Embryonic facial prominence (tissue), 1 donor: ENCODE measurements around the gene PLCB1.

ENCODE experiments used
- DNase-seq: peaks from one replicate; pipeline ENCODE4 v3.0.0-alpha.2; 2016; ENCODE audit errors: extremely low spot score

The PLCB1 gene

DNA sequence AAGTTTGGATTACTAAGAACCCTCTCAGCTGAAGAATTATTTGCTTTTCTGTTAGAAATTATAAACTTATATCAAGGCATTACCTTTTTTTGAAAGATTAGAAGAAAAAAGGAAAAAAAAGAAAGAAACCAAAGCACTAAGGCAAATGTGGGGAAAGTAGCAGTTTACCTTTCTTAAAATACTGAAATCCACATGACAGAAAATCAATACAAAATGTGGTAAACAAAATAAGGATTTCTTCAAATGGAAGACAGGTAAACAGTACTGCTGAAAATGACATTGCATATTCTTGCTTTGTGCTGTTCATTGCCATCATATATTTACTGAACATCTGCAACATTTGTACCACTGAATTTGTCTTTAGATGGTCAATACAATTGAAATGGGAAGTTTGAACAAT is 525.6 kb downstream of the PLCB1 start:
- DNase-seq: no peak

DNA sequence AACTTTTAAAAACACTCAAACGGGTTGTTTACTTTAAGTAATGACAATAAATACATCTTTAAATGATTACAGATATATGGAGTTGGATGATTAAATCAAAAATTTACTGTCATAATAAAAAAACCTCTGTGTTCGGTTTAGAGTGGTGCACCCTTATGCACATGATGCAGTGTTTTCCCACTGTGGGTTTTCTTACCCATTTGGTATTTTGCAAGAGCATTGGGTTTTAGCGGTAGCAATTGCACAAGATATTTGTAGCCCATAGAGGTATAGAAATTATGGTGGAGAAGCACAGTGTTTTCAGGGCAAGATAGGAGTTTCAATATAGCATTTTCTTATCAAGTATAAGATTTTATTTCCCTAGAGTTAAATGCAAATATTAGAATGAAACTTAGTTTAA is 526.0 kb downstream of the PLCB1 start:
- no peak for DNase-seq

DNA sequence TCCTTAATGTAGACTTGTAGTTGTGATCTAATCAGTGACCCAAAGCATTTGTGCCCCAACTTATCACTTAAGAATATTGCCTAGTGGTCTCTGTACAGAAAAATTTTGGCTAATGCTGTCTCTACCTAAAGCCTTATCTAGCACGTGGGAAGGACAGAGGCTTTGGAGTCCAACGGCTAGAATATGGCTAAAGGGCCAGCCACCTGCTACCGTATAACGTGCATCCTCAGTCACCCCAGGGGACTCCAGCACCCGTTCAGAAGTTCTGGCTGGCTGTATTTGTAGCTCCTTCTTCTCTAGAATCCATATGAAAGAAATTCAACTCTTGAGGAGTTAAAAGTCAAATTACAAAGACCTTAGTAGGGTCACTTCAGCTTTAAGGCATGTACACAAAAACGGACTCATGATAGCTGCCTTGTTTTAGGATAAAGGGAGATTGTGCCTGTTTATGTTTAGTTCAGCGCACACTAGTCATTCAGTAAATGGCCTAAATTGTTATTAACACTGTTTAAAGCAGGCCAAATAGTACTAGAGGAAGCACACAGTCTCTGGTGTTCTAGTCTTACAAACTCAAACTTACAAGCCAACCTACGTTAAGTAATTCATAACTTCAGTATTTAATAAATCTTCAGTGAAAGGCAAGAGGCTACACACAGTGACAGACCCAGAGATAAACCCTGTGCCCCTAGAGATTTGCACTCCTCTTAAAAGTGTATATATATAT is 529.3 kb downstream of the PLCB1 start:
- no peak for DNase-seq

DNA sequence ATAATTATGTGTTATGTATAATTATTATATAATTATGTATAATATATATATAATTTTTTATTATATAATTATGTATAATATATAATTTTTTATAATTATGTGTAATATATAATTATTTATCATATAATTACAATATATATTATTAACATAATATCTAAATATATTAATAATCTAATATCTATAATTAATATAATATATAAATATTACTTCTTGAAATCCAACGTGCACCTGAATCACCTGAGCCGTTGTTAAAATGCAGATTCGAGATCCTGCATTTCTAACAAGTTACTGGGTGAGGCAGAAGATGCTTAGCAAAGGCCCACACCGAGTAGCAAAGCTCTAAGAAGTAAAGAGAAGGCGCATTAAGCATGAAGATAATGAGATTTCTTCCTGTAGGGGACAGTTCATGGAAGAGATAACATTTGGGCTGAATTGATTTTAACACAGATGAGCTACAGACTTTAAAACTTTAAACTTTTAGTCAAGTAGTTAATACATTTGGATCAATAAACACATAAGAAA is 530.4 kb downstream of the PLCB1 start:
- no peak for DNase-seq

DNA sequence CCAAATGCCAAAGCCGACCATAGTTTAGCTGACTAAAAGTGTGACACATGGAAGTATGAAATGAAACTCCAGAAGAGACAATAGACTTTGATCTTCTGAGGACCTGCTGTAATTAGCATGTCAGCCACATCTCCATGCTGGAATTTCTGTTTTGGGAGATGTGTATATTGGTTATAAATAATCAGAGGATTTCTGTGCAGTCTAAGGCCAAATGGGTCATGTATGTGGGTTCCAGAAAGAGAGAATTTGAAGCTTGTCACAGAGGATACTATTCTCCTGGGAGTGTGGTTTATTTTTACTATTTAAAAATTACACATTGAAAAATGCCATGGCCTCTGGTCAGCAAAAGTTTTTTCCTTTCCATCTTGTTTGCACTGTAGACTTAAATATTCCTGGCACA is 531.4 kb downstream of the PLCB1 start:
- DNase-seq: no peak

DNA sequence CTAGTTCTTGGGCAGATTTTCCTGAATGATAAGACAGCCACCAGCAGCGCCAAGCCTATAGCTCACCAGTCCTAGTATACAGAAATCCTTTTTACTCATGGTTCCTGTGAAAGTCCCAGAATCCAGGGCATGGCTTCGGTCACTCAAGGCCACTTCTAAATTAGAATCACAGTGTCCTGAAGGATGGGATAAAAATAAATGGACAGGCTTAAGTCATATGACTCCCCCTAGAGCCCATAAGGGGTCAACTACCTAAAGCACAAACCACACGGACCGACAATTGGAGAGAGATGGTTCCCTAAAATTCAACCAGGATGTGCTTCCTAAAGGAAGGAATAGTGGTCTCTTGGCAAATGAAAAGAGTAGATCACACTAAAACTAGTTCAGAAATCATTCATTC is 532.7 kb downstream of the PLCB1 start:
- no peak for DNase-seq

DNA sequence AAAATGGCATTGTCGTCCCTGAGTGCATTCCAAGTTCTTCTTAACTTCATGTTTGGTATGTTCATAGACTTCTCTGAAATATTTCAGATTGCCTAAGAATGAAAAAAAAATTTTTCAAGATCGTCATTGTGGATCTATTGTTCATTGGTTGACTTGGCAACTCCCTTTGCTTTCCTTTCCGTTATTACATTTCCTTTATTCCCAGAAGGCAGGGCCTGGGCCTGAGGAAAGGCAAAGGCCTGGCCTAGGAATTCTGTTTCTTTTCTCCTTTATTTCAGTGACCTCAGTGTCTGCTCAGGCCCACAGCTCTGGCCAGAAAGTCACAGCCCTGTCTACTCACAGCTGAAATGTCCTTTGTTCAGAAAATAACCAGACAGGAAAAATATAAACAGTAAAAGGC is 535.2 kb downstream of the PLCB1 start:
- DNase-seq: no peak

DNA sequence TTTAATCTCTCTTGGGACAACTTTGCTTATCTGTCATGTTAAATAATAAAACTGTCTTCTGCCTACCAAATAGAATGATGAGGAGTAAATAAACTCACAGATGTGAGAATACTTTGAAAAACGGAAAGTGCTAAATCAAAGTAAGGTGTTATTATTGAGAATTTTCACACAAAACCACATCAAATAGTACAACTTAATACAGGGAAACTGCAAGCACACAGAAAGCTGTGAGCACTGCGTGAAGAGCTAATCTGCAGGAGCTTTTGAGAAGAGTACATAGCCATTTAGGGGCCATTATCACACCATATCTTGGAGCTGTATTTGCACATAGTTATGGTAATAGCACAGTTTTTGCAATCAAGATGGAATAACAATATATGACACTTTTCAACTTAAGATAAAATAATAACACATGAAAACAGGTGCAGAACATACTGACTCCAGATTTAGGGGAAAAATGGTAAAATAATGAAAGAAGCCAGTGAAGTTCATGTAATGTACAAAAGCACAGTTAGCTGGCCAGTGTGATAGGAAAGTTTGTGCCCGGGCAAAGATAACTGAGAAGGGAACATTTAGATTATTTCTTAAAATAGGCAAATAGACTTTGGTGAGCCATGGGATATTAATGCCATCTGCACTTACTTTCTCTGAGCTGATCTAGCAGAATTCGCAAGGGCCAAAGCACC is 538.3 kb downstream of the PLCB1 start:
- DNase-seq: no peak

DNA sequence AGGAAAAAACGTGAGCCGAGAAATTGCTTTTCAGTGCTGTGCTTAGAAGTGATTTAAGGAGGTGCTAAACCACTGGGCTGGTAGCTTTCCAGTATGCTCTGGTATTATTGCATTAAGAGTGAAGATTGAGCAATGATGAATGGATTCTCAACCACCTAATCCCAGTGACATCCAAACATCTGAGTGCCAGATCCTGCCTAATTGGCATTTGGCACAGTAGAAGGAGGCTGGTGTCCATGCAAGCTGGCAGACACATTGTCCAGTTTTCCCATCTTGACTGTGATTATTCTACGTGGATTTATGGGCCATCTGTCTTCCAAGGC is 538.8 kb downstream of the PLCB1 start:
- no peak for DNase-seq

DNA sequence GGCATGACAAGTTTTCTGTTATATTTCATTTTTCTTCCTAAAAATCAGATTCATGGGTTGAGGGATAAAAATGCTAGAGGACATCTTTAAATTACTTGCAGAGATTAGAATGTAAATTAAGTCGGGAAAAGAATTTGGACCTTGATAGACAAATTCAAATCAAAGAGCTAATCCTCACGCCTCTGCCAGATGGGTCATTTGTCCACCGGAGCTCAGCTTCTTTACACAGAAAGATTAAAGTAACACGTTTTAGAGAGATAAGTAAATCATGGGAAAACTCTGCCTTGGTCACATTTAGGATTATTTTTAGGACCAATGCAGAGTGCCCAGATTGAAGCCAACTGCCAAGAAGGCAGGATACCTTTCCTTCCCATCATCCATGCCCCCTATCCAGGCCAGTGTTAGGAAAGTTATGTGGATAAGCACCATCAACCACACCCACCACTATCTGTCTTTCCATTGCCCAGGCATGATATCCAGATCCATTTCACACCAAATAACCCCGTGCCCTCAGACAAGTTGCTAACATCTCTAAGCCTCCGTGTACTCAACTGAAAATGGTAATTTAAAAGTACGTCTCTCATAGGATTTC is 539.4 kb downstream of the PLCB1 start:
- DNase-seq: no peak

DNA sequence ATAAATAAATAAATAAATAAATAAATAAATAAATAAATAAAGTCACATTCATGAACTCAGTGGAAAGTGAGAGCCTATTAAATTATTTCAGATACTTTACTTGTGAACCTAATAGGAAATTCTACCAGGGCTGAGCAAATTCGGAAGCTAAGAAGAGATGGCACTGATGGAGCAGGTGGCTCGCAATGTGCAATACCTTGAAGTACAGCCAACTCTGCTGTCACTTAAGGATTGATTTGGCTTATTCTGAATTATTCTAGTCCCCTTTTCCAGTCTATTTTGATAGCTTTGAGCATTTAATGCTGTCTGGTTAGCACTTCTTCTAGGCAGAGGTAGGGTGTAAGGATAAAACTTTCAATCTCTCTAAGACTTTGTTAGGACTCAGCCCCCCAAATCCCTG is 541.0 kb downstream of the PLCB1 start:
- DNase-seq: no peak

DNA sequence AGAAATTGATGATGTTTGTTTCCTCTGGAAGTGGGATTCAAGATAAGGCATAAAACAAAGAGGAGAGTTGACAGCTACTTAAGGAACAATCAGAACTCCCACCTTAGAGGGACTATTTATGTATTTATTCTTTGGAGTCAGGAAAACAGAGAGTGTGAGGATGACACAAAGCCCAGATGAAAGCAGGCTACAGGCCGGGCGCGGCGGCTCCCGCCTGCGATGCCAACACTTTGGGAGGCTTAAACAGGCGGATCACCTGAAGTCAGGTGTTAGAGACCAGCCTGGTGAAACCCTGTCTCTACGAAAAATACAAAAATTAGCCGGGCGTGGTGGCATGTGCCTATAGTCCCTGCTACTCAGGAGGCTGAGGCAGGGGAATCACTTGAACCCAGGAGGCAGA is 543.8 kb downstream of the PLCB1 start:
- no peak for DNase-seq

DNA sequence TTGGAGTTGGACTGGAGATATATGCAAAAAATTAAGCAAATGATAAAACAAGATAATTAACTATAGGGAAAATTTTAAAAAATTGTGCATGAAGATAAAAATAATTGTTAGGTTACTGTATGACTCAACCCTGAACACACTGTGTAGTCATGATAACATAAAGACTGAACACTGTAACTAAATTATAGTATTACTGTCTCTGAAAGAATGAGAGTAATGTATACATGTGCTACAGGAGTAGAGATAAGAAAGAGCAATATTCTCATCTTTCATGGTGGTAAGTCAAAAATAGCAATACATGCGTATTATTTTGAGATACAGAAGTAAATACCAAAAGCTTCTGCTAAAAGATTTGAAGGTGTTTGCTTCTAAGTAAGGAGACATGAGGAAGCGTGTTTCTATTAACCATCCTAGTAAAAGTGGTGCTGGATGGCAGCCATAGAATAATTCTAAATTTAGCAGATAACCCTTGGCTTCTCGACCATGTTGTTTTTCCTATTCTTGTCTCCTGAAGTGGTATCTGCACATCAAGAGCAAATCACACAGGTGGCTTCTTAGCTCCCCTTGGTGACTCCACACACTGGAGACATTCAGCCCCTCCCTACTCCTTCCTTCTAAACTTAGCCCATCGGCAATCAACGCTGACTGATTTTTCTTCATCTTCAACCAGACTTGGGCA is 546.2 kb downstream of the PLCB1 start:
- DNase-seq: no peak

DNA sequence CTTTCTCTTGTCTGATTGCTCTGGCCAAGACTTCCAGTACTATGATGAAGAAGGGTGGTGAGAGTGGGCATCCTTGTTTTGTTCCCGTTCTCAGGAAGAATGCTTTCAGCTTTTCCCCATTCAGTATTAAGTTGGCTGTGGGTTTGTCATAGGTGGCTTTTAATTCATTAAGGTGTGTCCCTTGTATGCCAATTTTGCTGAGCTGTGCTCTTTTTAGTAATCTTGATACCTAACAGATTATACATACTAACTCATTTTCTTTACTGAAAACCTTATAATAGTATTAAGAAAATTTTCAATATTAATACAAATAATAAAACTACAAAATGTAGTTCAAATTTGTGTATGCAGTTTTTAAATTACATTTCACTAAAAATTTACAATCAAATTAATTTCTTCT is 557.3 kb downstream of the PLCB1 start:
- no peak for DNase-seq

DNA sequence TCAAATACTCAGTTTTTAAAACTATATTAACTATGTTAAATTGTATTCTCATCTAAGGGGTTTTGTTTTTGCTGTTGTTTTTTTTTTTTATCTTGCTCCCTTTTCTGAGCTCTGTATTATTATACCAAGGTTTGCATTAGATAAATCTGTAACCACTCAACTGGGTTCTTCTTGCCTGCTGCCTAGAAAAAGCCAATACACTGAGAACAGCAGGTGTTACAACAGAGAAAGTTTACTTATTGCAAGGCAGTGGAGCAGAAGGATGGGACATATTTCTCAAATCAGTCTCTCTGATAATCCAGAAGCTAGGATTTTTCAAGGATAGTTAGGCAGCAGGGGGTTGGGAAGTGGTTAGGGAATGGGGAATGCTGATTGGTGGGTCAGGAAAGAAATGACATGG is 558.0 kb downstream of the PLCB1 start:
- no peak for DNase-seq

DNA sequence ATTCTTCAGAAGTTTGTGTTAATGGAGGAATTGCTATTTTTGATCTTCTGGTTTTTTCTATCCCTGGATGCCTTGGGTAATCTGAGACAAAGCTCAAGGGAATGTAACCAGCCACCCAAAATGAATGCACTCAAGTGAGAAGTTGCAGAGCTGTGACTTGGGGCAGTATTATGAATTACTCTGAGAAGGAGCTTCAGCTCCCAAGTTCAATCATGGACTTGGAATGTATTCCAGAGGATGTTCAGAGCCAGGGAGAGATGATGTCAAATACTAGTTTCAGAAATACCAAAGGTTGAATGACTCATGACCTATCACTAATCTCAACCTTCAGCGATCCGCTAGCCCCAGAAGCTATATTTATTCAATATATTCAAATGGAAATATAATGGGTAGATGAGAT is 561.6 kb downstream of the PLCB1 start:
- no peak for DNase-seq

DNA sequence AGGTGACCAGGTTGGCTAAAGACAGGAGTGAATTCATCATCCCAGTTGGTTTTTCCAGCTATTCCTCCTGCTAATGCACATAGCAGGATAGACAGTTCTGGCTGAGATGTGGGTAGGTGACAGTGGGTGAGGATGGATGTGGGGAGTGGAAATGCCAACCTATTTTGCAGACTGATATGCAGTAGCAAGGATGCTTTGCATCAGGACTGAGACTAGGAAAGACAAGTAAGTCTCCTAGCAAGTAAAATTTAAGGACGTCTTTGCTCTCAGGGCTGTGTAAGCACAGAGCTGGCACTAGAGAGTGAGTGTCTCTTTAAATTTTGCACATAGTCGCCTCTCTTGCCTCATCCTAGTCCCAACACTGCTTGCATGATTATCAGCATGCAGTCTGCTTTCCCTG is 568.7 kb downstream of the PLCB1 start:
- DNase-seq: no peak

DNA sequence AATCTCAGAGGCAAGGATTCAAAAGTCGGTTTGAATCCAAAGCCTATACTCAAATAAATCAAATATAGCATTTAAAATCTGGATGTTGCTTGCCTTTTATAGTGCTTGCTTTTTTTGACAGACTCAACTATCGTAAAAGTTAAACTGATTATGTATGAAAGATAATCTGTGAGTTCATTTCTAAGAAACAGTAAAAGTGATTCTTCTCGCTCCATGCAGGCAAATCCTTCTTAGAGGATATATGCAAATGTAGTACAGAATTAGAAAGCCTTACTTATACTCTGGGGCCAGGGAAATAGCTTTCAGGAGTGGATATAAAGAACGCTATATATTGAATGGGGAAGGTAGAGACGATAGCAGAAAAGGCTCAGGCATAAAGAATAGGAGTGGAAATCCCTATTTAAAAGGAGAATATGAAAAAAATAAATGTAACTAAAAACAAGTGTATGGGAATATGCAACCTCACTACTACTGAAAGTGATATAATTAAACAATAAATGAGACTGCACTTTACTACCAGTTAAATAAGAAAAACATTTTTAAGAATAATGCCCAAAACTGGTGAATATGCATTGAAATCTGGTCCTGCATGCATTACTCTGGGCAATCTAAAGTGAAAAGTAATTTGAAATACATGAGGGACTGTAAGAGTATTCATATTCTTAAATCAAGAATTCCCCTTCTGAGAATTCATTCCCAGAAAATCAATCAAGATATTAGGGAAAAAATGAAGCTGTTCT is 575.1 kb downstream of the PLCB1 start:
- DNase-seq: no peak

DNA sequence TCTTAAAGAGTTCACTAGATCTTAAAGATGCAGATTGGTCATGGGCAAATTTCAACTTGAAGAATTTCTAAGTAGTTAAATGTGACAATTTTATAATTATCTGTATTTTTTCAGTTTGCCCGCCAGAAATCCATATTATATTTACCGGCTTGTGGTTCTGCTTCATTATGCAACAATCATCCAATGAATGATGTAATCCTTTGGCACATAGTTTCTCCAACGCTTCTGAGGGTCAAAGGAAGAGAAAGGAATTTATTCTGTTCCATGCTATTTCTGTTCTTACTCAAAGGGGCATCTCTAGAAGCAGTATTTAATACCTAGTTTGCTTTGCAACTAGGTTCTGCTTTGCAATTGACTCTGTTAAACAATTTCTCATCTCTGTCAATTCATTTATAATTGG is 577.6 kb downstream of the PLCB1 start:
- DNase-seq: no peak

DNA sequence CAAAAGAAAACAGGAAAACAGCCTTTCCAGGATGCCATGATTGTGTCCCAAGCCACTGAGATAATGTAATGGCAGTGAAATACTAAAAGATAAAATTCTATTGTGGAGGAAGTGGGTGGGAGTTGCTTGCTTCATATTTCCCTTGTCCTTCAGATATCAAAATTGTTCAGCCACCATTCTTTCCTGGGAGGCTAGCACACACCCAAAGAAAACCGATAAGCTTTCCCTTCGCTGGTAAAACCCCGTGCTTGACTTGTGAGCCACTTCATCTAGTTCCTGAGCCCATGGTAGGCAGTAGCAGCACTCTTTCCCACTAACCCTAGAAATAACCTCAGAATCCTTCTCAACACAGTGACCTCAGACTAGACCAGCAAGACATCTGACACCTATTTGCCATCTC is 579.4 kb downstream of the PLCB1 start:
- DNase-seq: no peak

DNA sequence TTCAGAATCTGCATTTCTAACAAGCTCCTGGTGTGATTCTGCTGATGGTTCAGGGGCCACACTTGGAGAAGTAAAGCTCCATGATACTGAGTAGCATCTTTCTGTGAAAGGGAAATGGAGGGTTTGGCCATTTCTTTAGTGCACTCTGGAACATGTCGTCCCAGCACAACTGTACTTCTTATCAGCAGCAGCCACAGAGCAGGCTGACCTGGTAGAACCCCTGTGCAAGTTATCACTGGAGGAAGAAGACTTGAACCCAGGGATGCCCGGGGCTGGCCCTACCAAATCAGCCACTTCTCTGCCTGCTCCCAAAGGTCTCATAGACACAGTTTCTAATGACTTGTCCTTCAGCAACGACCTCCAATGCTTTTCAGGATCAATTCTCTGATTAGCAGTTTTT is 582.1 kb downstream of the PLCB1 start:
- no peak for DNase-seq

DNA sequence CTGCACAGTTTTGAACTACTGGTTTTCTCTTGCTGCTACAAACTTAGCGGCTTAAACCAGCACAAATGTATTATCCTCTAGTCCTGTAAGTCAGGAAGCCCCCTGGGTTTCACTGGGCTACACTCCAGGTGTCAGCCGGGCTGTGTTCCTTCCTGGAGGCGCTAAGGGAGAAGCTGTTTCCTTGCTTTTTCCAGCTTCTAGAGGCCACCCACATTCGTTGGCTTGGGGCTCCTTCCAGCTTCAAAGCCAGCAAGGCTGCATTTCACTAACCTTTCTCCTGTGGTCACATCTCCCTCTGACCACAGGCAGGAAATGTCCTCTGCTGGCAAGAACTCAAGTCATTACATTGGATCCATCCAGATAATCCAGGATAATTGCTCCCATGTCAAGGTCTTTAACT is 586.2 kb downstream of the PLCB1 start:
- no peak for DNase-seq
